B cell (primary cell): ENCODE data around the gene AKT1. TPM values are rescaled to one million over a fixed set of nuclear protein-coding genes. Genes with fewer than 3 reads are reported as not detected.

Experiments used
- ATAC-seq: fragments of 200-7000 bp; cut with Tn5 transposase; one replicate; pipeline ENCODE4 v1.10.0; 2021; ENCODE audit warnings: low read depth, mild to moderate bottlenecking, moderate number of reproducible peaks, moderate library complexity
- CTCF ChIA-PET: fragments of 350-600 bp; sonication (Branson Sonifier 250); formaldehyde crosslinking; loops from one replicate; lab custom pipeline; 2021; ENCODE audit warnings: antibody characterized with exemption, inconsistent platforms; lab: Charles Lee
- POLR2A ChIA-PET: fragments of 350-600 bp; sonication (Branson Sonifier 250); formaldehyde crosslinking; loops from one replicate; lab custom pipeline; 2021; ENCODE audit warnings: antibody characterized with exemption; lab: Charles Lee
- DNase-seq: peaks from one replicate; pipeline ENCODE4 v3.0.0; 2013
- H2AFZ ChIP-seq: 2 replicates; pipeline ENCODE4 v1.6.1; 2012; ENCODE audit warnings: mild to moderate bottlenecking, low read depth, low read length; ENCODE audit not compliant: insufficient read depth, poor library complexity, severe bottlenecking
- H3K27ac ChIP-seq, 2 donors: 1 replicate in 1 of 2; 2 replicates in 1 of 2; pipeline ENCODE4 v1.5.1; 2012 to 2013; ENCODE audit warnings: low read length in 2 of 2, mild to moderate bottlenecking in 2 of 2, moderate library complexity in 1 of 2
- H3K27me3 ChIP-seq, 4 experiments: fragments of 200-600 bp in 1 of 4; sonication (generic) in 1 of 4; replicated peaks in 1 of 4; 1 replicate in 2 of 4; 2 replicates in 2 of 4; pipeline versions ENCODE4 v1.6.1 to v1.7.0; 2013 to 2016; ENCODE audit warnings: low read length in 3 of 4, mild to moderate bottlenecking in 2 of 4, mixed read lengths in 1 of 4, moderate library complexity in 1 of 4; ENCODE audit not compliant: insufficient read depth in 4 of 4, control insufficient read depth in 3 of 4; ENCODE audit errors: control extremely low read depth in 1 of 4
- H3K36me3 ChIP-seq, 2 experiments: replicated peaks in 1 of 2; 1 replicate in 1 of 2; 2 replicates in 1 of 2; pipeline versions ENCODE4 v1.6.1 to v1.7.1; 2013; ENCODE audit warnings: low read length in 1 of 2; ENCODE audit not compliant: insufficient read depth in 2 of 2, control insufficient read depth in 1 of 2; ENCODE audit errors: control extremely low read depth in 1 of 2, extremely low read depth in 1 of 2
- H3K4me1 ChIP-seq, 2 donors: fragments of 200-600 bp in 1 of 2; sonication (generic) in 1 of 2; 1 replicate in 1 of 2; 2 replicates in 1 of 2; pipeline versions ENCODE4 v1.5.1 to v1.6.1; 2013 to 2017; ENCODE audit warnings: low read length in 2 of 2; ENCODE audit not compliant: control insufficient read depth in 2 of 2, insufficient read depth in 2 of 2
- H3K4me2 ChIP-seq: replicated peaks from 2 replicates; pipeline ENCODE3; 2012; ENCODE audit warnings: mild to moderate bottlenecking, low read depth, low read length; ENCODE audit not compliant: poor library complexity, severe bottlenecking
- H3K4me3 ChIP-seq, 5 experiments: fragments of 200-600 bp in 1 of 5; sonication (generic) in 1 of 5; 1 replicate in 3 of 5; 2 replicates in 2 of 5; pipeline versions ENCODE4 v1.5.1 to v1.7.0; 2011 to 2016; ENCODE audit warnings: low read length in 4 of 5, mild to moderate bottlenecking in 4 of 5, low read depth in 2 of 5, control low read depth in 1 of 5, moderate library complexity in 1 of 5; ENCODE audit not compliant: insufficient read depth in 1 of 5; ENCODE audit errors: control extremely low read depth in 1 of 5, extremely low read depth in 1 of 5
- H3K79me2 ChIP-seq: fragments of 200-600 bp; sonication (generic); one replicate; pipeline ENCODE4 v1.6.0; 2016; ENCODE audit warnings: low read length; ENCODE audit not compliant: control insufficient read depth, insufficient read depth
- H3K9ac ChIP-seq: fragments of 200-600 bp; sonication (generic); 2 replicates; pipeline ENCODE4 v1.6.1; 2017; ENCODE audit warnings: mild to moderate bottlenecking, low read length, moderate library complexity
- H3K9me3 ChIP-seq, 3 donors: one replicate each; pipeline versions ENCODE4 v1.6.1 to v1.7.1; 2013; ENCODE audit warnings: low read length in 2 of 3; ENCODE audit not compliant: control insufficient read depth in 2 of 3, insufficient read depth in 1 of 3; ENCODE audit errors: control extremely low read depth in 1 of 3
- H4K20me1 ChIP-seq: 2 replicates; pipeline ENCODE4 v1.6.0; 2012; ENCODE audit warnings: mild to moderate bottlenecking, low read length; ENCODE audit not compliant: insufficient read depth, control insufficient read depth, poor library complexity, severe bottlenecking
- H3K27ac Mint-ChIP-seq: one replicate; pipeline ENCODE4 v1.8.0; 2021; ENCODE audit warnings: mixed read lengths
- H3K27me3 Mint-ChIP-seq: one replicate; pipeline ENCODE4 v1.8.0; 2021; ENCODE audit warnings: mixed read lengths
- H3K4me1 Mint-ChIP-seq: one replicate; pipeline ENCODE4 v1.8.0; 2021; ENCODE audit warnings: mixed read lengths
- H3K4me3 Mint-ChIP-seq: one replicate; pipeline ENCODE4 v1.8.0; 2021; ENCODE audit warnings: mixed read lengths
- H3K9me3 Mint-ChIP-seq: one replicate; pipeline ENCODE4 v1.8.0; 2022; ENCODE audit warnings: mixed read lengths; ENCODE audit not compliant: insufficient read depth
- EZH2 ChIP-seq: IDR thresholded peaks from 2 replicates; pipeline ENCODE4 v1.6.1; 2012; ENCODE audit warnings: borderline replicate concordance, low read depth, mild to moderate bottlenecking, moderate library complexity, low read length; ENCODE audit not compliant: insufficient read depth, poor library complexity, severe bottlenecking
- WGBS: methylation state at CpG from one replicate; pipeline ENCODE4 v1.1.5; 2013; ENCODE audit warnings: missing lambda C conversion rate; ENCODE audit not compliant: insufficient coverage; 5-methylcytosine and 5-hydroxymethylcytosine counted together
- intact Hi-C: fragments of 100-400 bp; cut with micrococcal nuclease; formaldehyde crosslinking; loops from one replicate; pipeline ENCODE4 v1.10.0; 2022
- polyA plus RNA-seq: library from polyadenylated mRNA; depleted of rRNA; stranded (reverse); fragments of >200 nt; gene quantifications from 2 replicates; pipeline ENCODE4 v1.2.3, GENCODE V29; 2012
- total RNA-seq, 2 donors: library from RNA; stranded (reverse); fragments of 120-200 nt in 1 of 2; gene quantifications; 1 replicate in 1 of 2; 2 replicates in 1 of 2; pipeline versions ENCODE4 v1.2.3 to v1.2.4, GENCODE V29; 2013 to 2022
- TF ChIP-seq, protein P1 (sequence below): fragments of 200-600 bp; IDR thresholded peaks from one replicate; pipeline ENCODE4 v1.8.0; 2022; ENCODE audit warnings: antibody characterized with exemption, mild to moderate bottlenecking

The AKT1 gene
- total and polyA plus RNA-seq, 2 donors (not counting 1 experiment from before 2014, with no cell fraction given): 71.1 to 90.1 TPM

DNA sequence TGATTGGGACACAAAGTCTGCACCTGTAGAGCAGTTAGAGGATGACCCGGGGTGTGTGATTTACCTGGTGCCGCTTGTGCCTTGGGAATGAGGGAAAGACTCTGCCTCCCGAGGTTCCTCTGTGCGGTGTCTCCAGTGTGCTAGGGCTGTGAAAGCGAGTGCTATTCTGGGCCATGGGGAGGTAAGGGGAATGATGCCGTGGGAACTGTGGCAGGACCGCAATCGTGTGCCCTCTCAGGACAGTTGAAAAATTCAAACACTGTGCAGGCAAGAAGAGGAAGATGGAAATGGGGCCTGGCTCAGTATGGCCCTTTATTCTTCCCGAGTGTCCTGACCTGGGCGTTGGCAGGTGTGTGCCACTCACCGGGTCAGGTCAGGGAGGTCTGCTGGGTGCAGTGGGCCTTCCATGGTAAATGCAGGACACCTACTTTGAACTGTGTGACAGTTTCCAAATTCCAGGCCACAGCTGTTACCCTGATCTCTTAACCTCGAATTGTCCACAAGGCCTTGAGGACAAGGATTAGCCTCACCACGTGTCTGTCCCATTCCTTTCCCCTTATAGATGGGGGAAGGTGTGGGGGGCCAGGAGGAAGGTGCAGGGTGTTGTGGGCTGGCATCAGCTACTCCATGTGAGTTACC lies 41.2 kb downstream of the AKT1 start:
- no peak overlapping the region for H3K27ac ChIP-seq
- H3K4me3 Mint-ChIP-seq: peak overlapping the region; percentile 91
- ATAC-seq (no peak), DNase-seq (no peak)
- 83% methylated on average over 11 of the region's 13 CpGs for WGBS
- H3K9me3 ChIP-seq: peaks cover 0 to 14% (median 0%) of the 10 kb centered on the region in 3 donors
- TF ChIP-seq EZH2: no peak
- TF ChIP-seq, protein P1, sequence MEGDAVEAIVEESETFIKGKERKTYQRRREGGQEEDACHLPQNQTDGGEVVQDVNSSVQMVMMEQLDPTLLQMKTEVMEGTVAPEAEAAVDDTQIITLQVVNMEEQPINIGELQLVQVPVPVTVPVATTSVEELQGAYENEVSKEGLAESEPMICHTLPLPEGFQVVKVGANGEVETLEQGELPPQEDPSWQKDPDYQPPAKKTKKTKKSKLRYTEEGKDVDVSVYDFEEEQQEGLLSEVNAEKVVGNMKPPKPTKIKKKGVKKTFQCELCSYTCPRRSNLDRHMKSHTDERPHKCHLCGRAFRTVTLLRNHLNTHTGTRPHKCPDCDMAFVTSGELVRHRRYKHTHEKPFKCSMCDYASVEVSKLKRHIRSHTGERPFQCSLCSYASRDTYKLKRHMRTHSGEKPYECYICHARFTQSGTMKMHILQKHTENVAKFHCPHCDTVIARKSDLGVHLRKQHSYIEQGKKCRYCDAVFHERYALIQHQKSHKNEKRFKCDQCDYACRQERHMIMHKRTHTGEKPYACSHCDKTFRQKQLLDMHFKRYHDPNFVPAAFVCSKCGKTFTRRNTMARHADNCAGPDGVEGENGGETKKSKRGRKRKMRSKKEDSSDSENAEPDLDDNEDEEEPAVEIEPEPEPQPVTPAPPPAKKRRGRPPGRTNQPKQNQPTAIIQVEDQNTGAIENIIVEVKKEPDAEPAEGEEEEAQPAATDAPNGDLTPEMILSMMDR: no peak
- H2AFZ ChIP-seq: no peak overlapping the region
- no peaks in the 10 kb centered on the region for H3K27me3 ChIP-seq
- no peaks in the 10 kb centered on the region for H3K9me3 Mint-ChIP-seq
- ChIA-PET POLR2A (no interaction called here), CTCF (interaction anchor here (1.4 to 2.5 kb wide), 2 partner anchors 14 to 291 kb away, joined by 3 to 13 read pairs; no protein-coding TSS in a partner anchor)
- peak overlapping the region; percentile 94 for H3K4me2 ChIP-seq
- peaks cover 33% of the 10 kb centered on the region for H3K4me1 Mint-ChIP-seq
- H3K4me1 ChIP-seq: peaks cover 18 to 21% of the 10 kb centered on the region in 2 donors
- peak overlapping the region; percentile 88 for H3K9ac ChIP-seq
- H3K27ac Mint-ChIP-seq: peak overlapping the region; percentile 78
- H4K20me1 ChIP-seq: peaks cover 51% of the 10 kb centered on the region
- H3K4me3 ChIP-seq: peak overlapping the region in 4 of 5 experiments; percentile 85 to 98 (median 92)
- no peaks in the 10 kb centered on the region for H3K27me3 Mint-ChIP-seq
- H3K36me3 ChIP-seq: peaks cover 0 to 34% of the 10 kb centered on the region in 2 experiments
- intact Hi-C loops: loop anchor here (5.0 kb wide), 3 partner anchors 313 to 1037 kb away; partner anchors contain the start of genes BRF1, GPR132, XRCC3 and ZFYVE21
- peaks cover 32% of the 10 kb centered on the region for H3K79me2 ChIP-seq
